CD14-positive monocyte (primary cell): Measurements from ENCODE around the gene AREL1. TPM values are rescaled to one million over a fixed set of nuclear protein-coding genes. Genes with fewer than 3 reads are reported as not detected.

Experiments used
- DNase-seq, 3 donors: peaks; one replicate each; pipeline ENCODE4 v3.0.0-alpha.2; 2011 to 2022
- H2AFZ ChIP-seq: 2 replicates; pipeline ENCODE4 v1.6.0; 2012; ENCODE audit warnings: mild to moderate bottlenecking, low read depth, low read length, inconsistent platforms; ENCODE audit not compliant: insufficient read depth, poor library complexity, severe bottlenecking
- H3K27ac ChIP-seq, 2 donors: 1 replicate in 1 of 2; 2 replicates in 1 of 2; pipeline ENCODE4 v1.5.1; 2012 to 2013; ENCODE audit warnings: low read length in 2 of 2, control low read depth in 1 of 2, inconsistent platforms in 1 of 2, low read depth in 1 of 2, mild to moderate bottlenecking in 1 of 2
- H3K27me3 ChIP-seq, 2 donors: one replicate each; pipeline versions ENCODE4 v1.6.0 to v1.6.1; 2011 to 2013; ENCODE audit warnings: low read length in 2 of 2; ENCODE audit not compliant: control insufficient read depth in 2 of 2, insufficient read depth in 2 of 2
- H3K36me3 ChIP-seq, 2 donors: replicated peaks in 1 of 2; 1 replicate in 1 of 2; 2 replicates in 1 of 2; pipeline versions ENCODE4 v1.5.1 to v1.6.1; 2012 to 2013; ENCODE audit warnings: low read length in 2 of 2, control low read depth in 1 of 2, inconsistent platforms in 1 of 2, mild to moderate bottlenecking in 1 of 2; ENCODE audit not compliant: insufficient read depth in 2 of 2, control insufficient read depth in 1 of 2
- H3K4me1 ChIP-seq, 2 donors: 1 replicate in 1 of 2; 2 replicates in 1 of 2; pipeline versions ENCODE4 v1.5.1 to v1.6.1; 2012 to 2013; ENCODE audit warnings: low read length in 2 of 2, control low read depth in 1 of 2, inconsistent platforms in 1 of 2, mild to moderate bottlenecking in 1 of 2, moderate library complexity in 1 of 2; ENCODE audit not compliant: insufficient read depth in 2 of 2, control insufficient read depth in 1 of 2
- H3K4me2 ChIP-seq: replicated peaks from 2 replicates; pipeline ENCODE3; 2012; ENCODE audit warnings: low read length, moderate library complexity, mild to moderate bottlenecking; ENCODE audit not compliant: poor library complexity, severe bottlenecking; ENCODE audit errors: extremely low read depth
- H3K4me3 ChIP-seq, 3 experiments: fragments of 200-600 bp in 1 of 3; sonication (generic) in 1 of 3; replicated peaks in 1 of 3; 1 replicate in 2 of 3; 2 replicates in 1 of 3; pipeline ENCODE4 v1.5.1; 2011 to 2013; ENCODE audit warnings: low read length in 3 of 3, mild to moderate bottlenecking in 3 of 3, control low read depth in 2 of 3, low read depth in 2 of 3, inconsistent platforms in 1 of 3, moderate library complexity in 1 of 3
- H3K79me2 ChIP-seq: 2 replicates; pipeline ENCODE4 v1.6.0; 2012; ENCODE audit warnings: mild to moderate bottlenecking, control low read depth, inconsistent platforms, low read length, moderate library complexity; ENCODE audit not compliant: insufficient read depth
- H3K9ac ChIP-seq: 2 replicates; pipeline ENCODE4 v1.6.0; 2017; ENCODE audit warnings: low read length, mild to moderate bottlenecking; ENCODE audit not compliant: insufficient read depth, poor library complexity, severe bottlenecking
- H3K9me3 ChIP-seq, 2 donors: replicated peaks in 1 of 2; 1 replicate in 1 of 2; 2 replicates in 1 of 2; pipeline versions ENCODE4 v1.5.1 to v1.6.1; 2012 to 2013; ENCODE audit warnings: low read length in 2 of 2, control low read depth in 1 of 2; ENCODE audit not compliant: control insufficient read depth in 1 of 2, insufficient read depth in 1 of 2
- H4K20me1 ChIP-seq: 2 replicates; pipeline ENCODE4 v1.6.0; 2012; ENCODE audit warnings: mild to moderate bottlenecking, low read length, control low read depth, moderate library complexity; ENCODE audit not compliant: insufficient read depth
- H3K27ac Mint-ChIP-seq, 7 donors: one replicate each; pipeline ENCODE4 v1.8.0; 2020; ENCODE audit warnings: mild to moderate bottlenecking in 7 of 7, mixed read lengths in 7 of 7, moderate library complexity in 6 of 7, inconsistent platforms in 2 of 7
- H3K27me3 Mint-ChIP-seq, 3 donors: one replicate each; pipeline ENCODE4 v1.8.0; 2021 to 2022; ENCODE audit warnings: low read depth in 3 of 3, mild to moderate bottlenecking in 3 of 3, mixed read lengths in 3 of 3, moderate library complexity in 3 of 3, inconsistent platforms in 1 of 3
- H3K36me3 Mint-ChIP-seq, 2 donors: one replicate each; pipeline ENCODE4 v1.8.0; 2020; ENCODE audit warnings: mixed read lengths in 2 of 2, inconsistent platforms in 1 of 2, mild to moderate bottlenecking in 1 of 2
- H3K4me1 Mint-ChIP-seq: one replicate; pipeline ENCODE4 v1.8.0; 2020; ENCODE audit warnings: mild to moderate bottlenecking, mixed read lengths
- H3K4me3 Mint-ChIP-seq, 2 donors: one replicate each; pipeline ENCODE4 v1.8.0; 2020; ENCODE audit warnings: mild to moderate bottlenecking in 2 of 2, mixed read lengths in 2 of 2, moderate library complexity in 1 of 2
- H3K9me3 Mint-ChIP-seq, 7 donors: one replicate each; pipeline ENCODE4 v1.8.0; 2020 to 2022; ENCODE audit warnings: mixed read lengths in 7 of 7, mild to moderate bottlenecking in 6 of 7, moderate library complexity in 6 of 7, inconsistent platforms in 2 of 7
- CTCF ChIP-seq: fragments of 200-600 bp; IDR thresholded peaks from one replicate; pipeline ENCODE4 v1.8.0; 2022; ENCODE audit warnings: antibody characterized with exemption, mild to moderate bottlenecking
- WGBS: methylation state at CpG from one replicate; pipeline ENCODE4 v1.1.5; 2013; ENCODE audit warnings: missing lambda C conversion rate; ENCODE audit not compliant: insufficient coverage; 5-methylcytosine and 5-hydroxymethylcytosine counted together
- intact Hi-C, 2 donors: fragments of 100-400 bp; cut with micrococcal nuclease; formaldehyde crosslinking; loops; one replicate each; pipeline versions ENCODE4 v1.15.0 to v1.15.1; 2023
- polyA plus RNA-seq, 3 donors: library from polyadenylated mRNA; depleted of rRNA in 1 of 3; unstranded in 2 of 3; stranded (reverse) in 1 of 3; fragments of 300-500 nt in 2 of 3; fragments of >200 nt in 1 of 3; fragmentation: Illumina TruSeq in 2 of 3; gene quantifications; 1 replicate in 2 of 3; 2 replicates in 1 of 3; pipeline ENCODE4 v1.2.3, GENCODE V29; 2012 to 2021

AREL1 gene
- polyA plus RNA-seq, 3 donors: 12.5 to 23.3 (median 20.0) TPM

GRCh38 chr14:74638066-74638465, 74.8 kb downstream of the AREL1 start:
- no peaks in the 10 kb centered on the region for H3K36me3 Mint-ChIP-seq
- H3K4me3 Mint-ChIP-seq: no peak overlapping the region
- H3K9me3 Mint-ChIP-seq: no peaks in the 10 kb centered on the region
- peaks cover 0 to 10% (median 9%) of the 10 kb centered on the region in 3 donors for H3K27me3 Mint-ChIP-seq
- Histone ChIP-seq H3K27me3 (no peaks in the 10 kb centered on the region), H3K27ac (no peak overlapping the region), H3K4me2 (no peak overlapping the region), H3K36me3 (no peaks in the 10 kb centered on the region), H4K20me1 (no peaks in the 10 kb centered on the region), H3K9ac (no peak overlapping the region), H3K79me2 (no peaks in the 10 kb centered on the region), H3K4me3 (no peak overlapping the region), H2AFZ (peak overlapping the region; percentile 54), H3K4me1 (no peaks in the 10 kb centered on the region), H3K9me3 (no peaks in the 10 kb centered on the region)
- peaks cover 6% of the 10 kb centered on the region for H3K4me1 Mint-ChIP-seq
- H3K27ac Mint-ChIP-seq: peak overlapping the region in 3 of 7 donors; percentile 12 to 34 (median 19)
- no peak for TF ChIP-seq CTCF
- DNase-seq: no peak
- intact Hi-C loops: no loop called here
- 35% methylated on average over 6 of the region's 7 CpGs for WGBS

- no peaks in the 10 kb centered on the region for H4K20me1 ChIP-seq
- DNase-seq: no peak
- 100% methylated on average over 3 of the region's 3 CpGs for WGBS
- H3K4me3 ChIP-seq: no peak overlapping the region
- no peaks in the 10 kb centered on the region for H3K27me3 ChIP-seq
- H3K9me3 ChIP-seq: no peaks in the 10 kb centered on the region
- H3K27ac ChIP-seq: no peak overlapping the region
- Mint-ChIP-seq H3K36me3 (no peaks in the 10 kb centered on the region), H3K9me3 (no peaks in the 10 kb centered on the region), H3K4me1 (peaks cover 6% of the 10 kb centered on the region), H3K27ac (peak overlapping the region in 1 of 7 donors; percentile 58), H3K27me3 (peaks cover 1 to 10% (median 9%) of the 10 kb centered on the region in 3 donors), H3K4me3 (no peak overlapping the region)
- H3K36me3 ChIP-seq: no peaks in the 10 kb centered on the region
- intact Hi-C loops: no loop called here
- no peak overlapping the region for H2AFZ ChIP-seq
- H3K79me2 ChIP-seq: no peaks in the 10 kb centered on the region
- H3K9ac ChIP-seq: no peak overlapping the region
- H3K4me1 ChIP-seq: no peaks in the 10 kb centered on the region
- no peak overlapping the region for H3K4me2 ChIP-seq
- no peak for TF ChIP-seq CTCF
Measured at GRCh38 chr14:74637178-74637550, 75.7 kb downstream of the AREL1 start.
